Measurements from ENCODE around the gene FUT7.

FUT7 gene

GRCh38 chr9:137016436-137016835 lies 15.5 kb downstream of the FUT7 start:
- no peak for DNase-seq (ENCODE audit: extremely low read depth, low read depth)
- no peak for TF ChIP-seq CTCF (IDR thresholded peaks at IDR 0.05; ENCODE audit: low read depth, low read length)

GRCh38 chr9:137015976-137016375 lies 15.9 kb downstream of the FUT7 start:
- DNase-seq (ENCODE audit: extremely low read depth, low read depth): no peak

GRCh38 chr9:137015540-137015930 lies 16.4 kb downstream of the FUT7 start:
- TF ChIP-seq CTCF (IDR thresholded peaks at IDR 0.05; ENCODE audit: low read depth, low read length): no peak

More at GRCh38 chr9:137015976-137016375, 15.9 kb downstream of the FUT7 start:
- TF ChIP-seq CTCF (IDR thresholded peaks at IDR 0.05; ENCODE audit: low read depth, low read length): no peak

GRCh38 chr9:137014776-137015539 lies 16.9 kb downstream of the FUT7 start:
- no peak for DNase-seq (ENCODE audit: extremely low read depth, low read depth)
- TF ChIP-seq CTCF (IDR thresholded peaks at IDR 0.05; ENCODE audit: low read depth, low read length): no peak

More at GRCh38 chr9:137015540-137015930, 16.4 kb downstream of the FUT7 start:
- DNase-seq (ENCODE audit: extremely low read depth, low read depth): no peak

GRCh38 chr9:137014166-137014565 lies 17.7 kb downstream of the FUT7 start:
- no peak for TF ChIP-seq CTCF (IDR thresholded peaks at IDR 0.05; ENCODE audit: low read depth, low read length)
- no peak for DNase-seq (ENCODE audit: extremely low read depth, low read depth)

- no peak for TF ChIP-seq CTCF (IDR thresholded peaks at IDR 0.05; ENCODE audit: low read depth, low read length)
- no peak for DNase-seq (ENCODE audit: extremely low read depth, low read depth)
Measured at GRCh38 chr9:137013571-137013940, 18.3 kb downstream of the FUT7 start.

- DNase-seq (ENCODE audit: extremely low read depth, low read depth): no peak
- TF ChIP-seq CTCF (IDR thresholded peaks at IDR 0.05; ENCODE audit: low read depth, low read length): no peak
Measured at GRCh38 chr9:137012694-137013570, 19.0 kb downstream of the FUT7 start.
